Cardiac fibroblast (primary cell): ENCODE results near the gene PRSS37.

ENCODE experiments used
- DNase-seq, 2 donors: peaks; one replicate each; pipeline versions ENCODE4 v3.0.0 to v3.0.0-alpha.2; 2010; ENCODE audit warnings: low read depth in 2 of 2
- H3K4me3 ChIP-seq, 2 donors: replicated peaks in 1 of 2; 1 replicate in 1 of 2; 2 replicates in 1 of 2; pipeline ENCODE4 v1.5.1; 2011; ENCODE audit warnings: low read depth in 2 of 2, low read length in 2 of 2, mild to moderate bottlenecking in 2 of 2, moderate library complexity in 1 of 2
- CTCF ChIP-seq: IDR thresholded peaks from one replicate; pipeline ENCODE4 v1.5.1; 2011; ENCODE audit warnings: low read depth, mild to moderate bottlenecking, low read length, inconsistent platforms

PRSS37 gene, protein sequence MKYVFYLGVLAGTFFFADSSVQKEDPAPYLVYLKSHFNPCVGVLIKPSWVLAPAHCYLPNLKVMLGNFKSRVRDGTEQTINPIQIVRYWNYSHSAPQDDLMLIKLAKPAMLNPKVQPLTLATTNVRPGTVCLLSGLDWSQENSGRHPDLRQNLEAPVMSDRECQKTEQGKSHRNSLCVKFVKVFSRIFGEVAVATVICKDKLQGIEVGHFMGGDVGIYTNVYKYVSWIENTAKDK

GRCh38 chr7:141841385-141841784 lies at the start of gene PRSS37:
Gene PRSS37, minus strand, starts transcription at chr7:141841485. Its CDS starts 436 bp downstream, at chr7:141841049.
- no peak for TF ChIP-seq CTCF
- no peak within 1 kb of the TSS for H3K4me3 ChIP-seq
- no peak for DNase-seq

GRCh38 chr7:141889321-141889720 lies 48.0 kb upstream of the PRSS37 start:
- H3K4me3 ChIP-seq, result no peak overlapping the region
- no peak for TF ChIP-seq CTCF
- peak in 1 of 2 donors; percentile 17 for DNase-seq

GRCh38 chr7:141884539-141885225 lies 43.4 kb upstream of the PRSS37 start:
- no peak for DNase-seq
- no peak overlapping the region for H3K4me3 ChIP-seq
- TF ChIP-seq CTCF, result no peak

- TF ChIP-seq CTCF, result no peak
- no peak overlapping the region for H3K4me3 ChIP-seq
Observed at GRCh38 chr7:141880960-141881359, 39.7 kb upstream of the PRSS37 start.

GRCh38 chr7:141877365-141877764 lies 36.1 kb upstream of the PRSS37 start:
- H3K4me3 ChIP-seq, result no peak overlapping the region
- no peak for DNase-seq
- TF ChIP-seq CTCF, result no peak

More at GRCh38 chr7:141880960-141881359, 39.7 kb upstream of the PRSS37 start:
- DNase-seq, result no peak

DNA sequence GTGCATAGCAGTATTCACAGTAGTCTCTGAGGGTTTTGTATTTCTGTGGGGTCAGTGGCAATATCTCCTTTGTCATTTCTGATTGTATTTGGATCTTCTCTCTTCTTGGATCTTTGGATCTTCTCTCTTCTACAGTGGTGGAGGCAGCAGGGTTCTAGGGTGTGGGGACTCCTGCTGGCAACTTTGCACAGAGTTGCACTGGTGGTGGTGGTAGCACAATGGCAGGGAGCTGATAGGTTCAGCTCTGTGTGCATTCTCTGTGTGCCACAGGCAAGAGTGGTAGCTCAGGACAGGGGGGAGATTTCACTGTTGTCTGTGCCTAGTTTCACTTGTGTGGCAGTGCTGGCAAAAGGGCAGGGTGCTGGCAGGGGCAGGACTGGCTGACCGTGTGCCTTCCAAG lies 35.1 kb upstream of the PRSS37 start:
- no peak for DNase-seq
- TF ChIP-seq CTCF, result no peak
- H3K4me3 ChIP-seq, result no peak overlapping the region

DNA sequence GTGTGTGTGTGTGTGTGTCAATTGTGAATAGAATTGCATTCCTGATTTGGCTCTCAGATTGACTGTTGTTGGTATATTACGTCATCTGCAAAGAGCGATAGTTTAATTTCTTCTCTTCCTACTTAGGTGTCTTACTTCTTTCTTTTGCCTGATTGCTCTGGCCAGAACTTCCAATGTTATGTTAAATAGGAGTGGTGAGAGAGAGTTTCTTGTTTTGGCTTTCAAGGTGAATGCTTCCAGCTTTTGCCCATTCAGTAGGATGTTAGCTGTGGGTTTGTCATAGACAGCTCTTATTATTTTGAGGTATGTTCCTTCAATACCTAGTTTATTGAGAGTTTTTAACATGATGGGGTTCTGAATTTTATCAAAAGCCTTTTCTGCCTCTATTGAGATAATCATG lies 34.2 kb upstream of the PRSS37 start:
- no peak overlapping the region for H3K4me3 ChIP-seq
- TF ChIP-seq CTCF, result no peak
- DNase-seq, result no peak
